Sigmoid colon (tissue), 7 donors: ENCODE measurements around the gene BTAF1. TPM values are rescaled to one million over a fixed set of nuclear protein-coding genes. Genes with fewer than 3 reads are reported as not detected.
"Not testable (repeated sequence)": the region's sequence is repeated elsewhere in the genome, so short reads cannot be mapped to it uniquely, and the experiment has no call there.

Experiments used
- DNase-seq: peaks from one replicate; pipeline ENCODE4 v3.0.0-alpha.2; 2019
- H3K27ac ChIP-seq, 4 donors: fragments of 200-600 bp; sonication (generic); one replicate each; pipeline ENCODE4 v1.5.1; 2016 to 2019; ENCODE audit warnings: mild to moderate bottlenecking in 1 of 4
- H3K27me3 ChIP-seq, 3 donors: fragments of 200-600 bp; sonication (generic); one replicate each; pipeline ENCODE4 v1.5.1; 2019; ENCODE audit warnings: mild to moderate bottlenecking in 1 of 3
- H3K36me3 ChIP-seq, 4 donors: fragments of 200-600 bp; sonication (generic); one replicate each; pipeline ENCODE4 v1.5.1; 2016 to 2019
- H3K4me1 ChIP-seq, 4 donors: fragments of 200-600 bp; sonication (generic); one replicate each; pipeline ENCODE4 v1.5.1; 2017 to 2019
- H3K4me3 ChIP-seq, 4 donors: fragments of 200-600 bp; sonication (generic); one replicate each; pipeline ENCODE4 v1.5.1; 2017 to 2019; ENCODE audit warnings: mild to moderate bottlenecking in 2 of 4, moderate library complexity in 1 of 4
- H3K9me3 ChIP-seq, 4 donors: fragments of 200-600 bp in 3 of 4; sonication (generic) in 3 of 4; one replicate each; pipeline versions ENCODE4 v1.5.1 to v1.6.1; 2013 to 2019
- EP300 ChIP-seq, 4 donors: sonication (generic); formaldehyde crosslinking; IDR thresholded peaks; one replicate each; pipeline ENCODE4 v1.6.1; 2017; ENCODE audit warnings: antibody characterized with exemption in 4 of 4
- POLR2A ChIP-seq, 2 donors: fragments of 450-650 bp; IDR thresholded peaks; one replicate each; pipeline ENCODE4 v1.6.1; 2016; ENCODE audit warnings: antibody characterized with exemption in 2 of 2, mild to moderate bottlenecking in 2 of 2, moderate library complexity in 2 of 2
- POLR2AphosphoS5 ChIP-seq, 4 donors: sonication (generic); formaldehyde crosslinking; IDR thresholded peaks; one replicate each; pipeline ENCODE4 v1.6.1; 2017; ENCODE audit warnings: antibody characterized with exemption in 4 of 4
- WGBS, 2 donors: extraction: QIAGEN DNeasy Blood & Tissue Kit; methylation state at CpG; one replicate each; pipeline ENCODE4 v1.1.7; 2013; 5-methylcytosine and 5-hydroxymethylcytosine counted together
- intact Hi-C: fragments of 100-400 bp; cut with DNase I; formaldehyde crosslinking; loops from one replicate; pipeline ENCODE4 v1.15.1; 2023
- polyA plus RNA-seq, 3 donors: library from polyadenylated mRNA; stranded (reverse); fragments of 200-250 nt; gene quantifications; one replicate each; pipeline ENCODE4 v1.2.3, GENCODE V29; 2013
- total RNA-seq, 4 donors: library from RNA; depleted of rRNA; stranded (reverse); fragments of >200 nt; gene quantifications; one replicate each; pipeline ENCODE4 v1.1.0, GENCODE V29; 2016
- TF ChIP-seq, protein P1 (sequence below), 4 experiments: fragments of 450-650 bp in 3 of 4; fragments of 200-600 bp in 1 of 4; IDR thresholded peaks; one replicate each; pipeline ENCODE4 v1.5.1; 2016 to 2019; ENCODE audit warnings: antibody characterized with exemption in 4 of 4, mild to moderate bottlenecking in 3 of 4, moderate library complexity in 2 of 4
- donor health status: healthy with polysubstance abuse.
- donor health status: Bipolar disorder and iron deficiency.
- donor health status: healthy.

Gene BTAF1
- total and polyA plus RNA-seq, 7 donors, result 1.8 to 45.5 (median 34.6) TPM

DNA sequence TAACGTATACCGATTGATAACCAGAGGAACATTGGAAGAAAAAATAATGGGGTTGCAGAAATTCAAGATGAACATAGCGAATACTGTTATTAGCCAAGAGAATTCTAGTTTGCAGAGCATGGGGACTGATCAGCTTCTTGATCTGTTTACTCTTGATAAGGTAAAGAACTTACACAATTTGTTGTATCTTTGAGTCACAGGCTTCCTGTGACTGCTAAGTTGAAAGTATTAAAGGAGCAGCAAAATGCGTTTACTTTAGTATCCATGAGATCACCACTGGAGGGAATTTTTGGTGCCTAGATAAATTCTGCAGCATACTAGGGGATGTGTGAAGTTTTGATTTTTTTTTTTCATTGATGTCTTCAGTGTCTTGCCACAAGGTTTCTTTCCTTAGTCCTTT is 103.6 kb downstream of the BTAF1 start:
- intact Hi-C loops, result no loop called here
- no peaks in the 10 kb centered on the region for H3K27me3 ChIP-seq
- no peak overlapping the region for H3K27ac ChIP-seq
- H3K4me1 ChIP-seq, result no peaks in the 10 kb centered on the region
- no peak overlapping the region for H3K4me3 ChIP-seq
- no peaks in the 10 kb centered on the region for H3K9me3 ChIP-seq
- 93 to 95% methylated on average over 4 of the region's 4 CpGs for WGBS, 2 donors
- DNase-seq, result no peak
- peaks cover 0 to 96% (median 28%) of the 10 kb centered on the region in 4 donors for H3K36me3 ChIP-seq
- no peak for TF ChIP-seq POLR2AphosphoS5 (IDR thresholded peaks at IDR 0.05)
- TF ChIP-seq, protein P1, sequence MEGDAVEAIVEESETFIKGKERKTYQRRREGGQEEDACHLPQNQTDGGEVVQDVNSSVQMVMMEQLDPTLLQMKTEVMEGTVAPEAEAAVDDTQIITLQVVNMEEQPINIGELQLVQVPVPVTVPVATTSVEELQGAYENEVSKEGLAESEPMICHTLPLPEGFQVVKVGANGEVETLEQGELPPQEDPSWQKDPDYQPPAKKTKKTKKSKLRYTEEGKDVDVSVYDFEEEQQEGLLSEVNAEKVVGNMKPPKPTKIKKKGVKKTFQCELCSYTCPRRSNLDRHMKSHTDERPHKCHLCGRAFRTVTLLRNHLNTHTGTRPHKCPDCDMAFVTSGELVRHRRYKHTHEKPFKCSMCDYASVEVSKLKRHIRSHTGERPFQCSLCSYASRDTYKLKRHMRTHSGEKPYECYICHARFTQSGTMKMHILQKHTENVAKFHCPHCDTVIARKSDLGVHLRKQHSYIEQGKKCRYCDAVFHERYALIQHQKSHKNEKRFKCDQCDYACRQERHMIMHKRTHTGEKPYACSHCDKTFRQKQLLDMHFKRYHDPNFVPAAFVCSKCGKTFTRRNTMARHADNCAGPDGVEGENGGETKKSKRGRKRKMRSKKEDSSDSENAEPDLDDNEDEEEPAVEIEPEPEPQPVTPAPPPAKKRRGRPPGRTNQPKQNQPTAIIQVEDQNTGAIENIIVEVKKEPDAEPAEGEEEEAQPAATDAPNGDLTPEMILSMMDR (IDR thresholded peaks at IDR 0.05), result no peak
- no peak for TF ChIP-seq POLR2A (IDR thresholded peaks at IDR 0.05)

DNA sequence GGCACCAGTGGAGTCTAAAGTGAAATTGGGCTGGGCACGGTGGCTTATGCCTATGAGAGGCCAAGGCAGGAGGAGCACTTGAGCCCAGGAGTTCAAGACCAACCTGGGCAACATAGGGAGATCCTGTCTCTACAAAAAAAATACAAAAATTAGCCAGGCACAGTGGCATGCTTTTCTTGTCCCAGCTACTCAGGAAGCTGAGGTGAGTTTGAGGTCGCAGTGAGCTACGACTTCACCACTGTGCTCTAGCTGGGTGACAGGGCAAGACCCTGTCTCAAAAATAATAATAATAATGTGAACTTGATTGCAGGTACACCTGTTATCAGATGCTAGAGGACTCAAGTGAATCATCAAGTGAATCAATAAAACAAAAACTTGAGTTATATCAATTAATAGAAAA is 108.0 kb downstream of the BTAF1 start:
- no peak overlapping the region for H3K27ac ChIP-seq
- no peaks in the 10 kb centered on the region for H3K27me3 ChIP-seq
- H3K9me3 ChIP-seq, result no peaks in the 10 kb centered on the region
- no peak for TF ChIP-seq POLR2A (IDR thresholded peaks at IDR 0.05)
- TF ChIP-seq, protein P1 (IDR thresholded peaks at IDR 0.05), result no peak
- peaks cover 0 to 72% (median 11%) of the 10 kb centered on the region in 4 donors for H3K36me3 ChIP-seq
- H3K4me3 ChIP-seq, result no peak overlapping the region
- WGBS, 2 donors, result 83 to 94% methylated on average over 3 of the region's 3 CpGs
- DNase-seq, result no peak
- intact Hi-C loops, result no loop called here
- H3K4me1 ChIP-seq, result no peaks in the 10 kb centered on the region

DNA sequence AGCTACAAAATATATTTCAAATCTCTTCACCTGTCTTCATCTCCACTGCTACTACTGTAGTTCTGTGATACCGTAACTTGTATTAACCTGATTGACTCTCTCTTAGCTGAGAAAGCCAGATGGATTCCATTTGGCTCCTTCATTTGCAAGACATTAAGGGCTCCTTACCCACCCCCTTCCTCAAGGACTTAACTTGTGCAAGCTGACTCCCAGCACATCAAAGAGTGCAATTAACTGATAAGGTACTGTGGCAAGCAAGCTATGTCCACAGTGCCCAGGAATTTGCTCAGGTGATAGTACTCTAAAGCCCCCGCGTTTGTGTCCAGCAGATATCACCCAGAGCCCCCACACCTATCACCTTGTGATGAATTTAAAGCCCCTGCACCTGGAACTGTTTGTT is 109.5 kb downstream of the BTAF1 start:
- WGBS, 2 donors, result 86 to 89% methylated on average over 3 of the region's 3 CpGs
- intact Hi-C loops, H3K27me3 ChIP-seq, DNase-seq, H3K4me3 ChIP-seq, H3K9me3 ChIP-seq, H3K4me1 ChIP-seq, H3K27ac ChIP-seq: not testable (repeated sequence)
- H3K36me3 ChIP-seq, result peaks cover 0 to 57% (median 5%) of the 10 kb centered on the region in 4 donors

DNA sequence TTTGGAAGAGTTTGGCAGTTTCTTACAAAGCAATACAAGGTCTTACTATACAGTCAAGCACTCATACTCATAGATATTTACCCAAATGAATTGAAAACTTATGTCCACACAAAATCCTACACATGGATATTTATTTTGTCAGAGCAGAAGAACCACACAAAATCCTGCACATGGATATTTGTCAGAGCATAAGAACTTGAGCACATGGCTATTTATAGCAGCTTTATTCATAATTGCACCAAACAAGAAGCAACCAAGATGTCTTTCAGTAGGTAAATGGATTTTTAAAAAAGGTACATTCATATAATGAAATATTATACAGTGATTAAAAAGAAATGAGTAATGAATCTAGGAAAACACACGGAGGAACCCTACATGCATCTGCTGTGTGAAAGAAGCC is 115.4 kb downstream of the BTAF1 start:
- TF ChIP-seq POLR2A (IDR thresholded peaks at IDR 0.05) (no peak), EP300 (IDR thresholded peaks at IDR 0.05) (no peak), POLR2AphosphoS5 (IDR thresholded peaks at IDR 0.05) (no peak)
- TF ChIP-seq, protein P1 (IDR thresholded peaks at IDR 0.05), result no peak
- no peaks in the 10 kb centered on the region for H3K27me3 ChIP-seq
- no peaks in the 10 kb centered on the region for H3K9me3 ChIP-seq
- no peak overlapping the region for H3K4me3 ChIP-seq
- no peaks in the 10 kb centered on the region for H3K36me3 ChIP-seq
- no peaks in the 10 kb centered on the region for H3K4me1 ChIP-seq
- intact Hi-C loops, result no loop called here
- WGBS, 2 donors, result 95% methylated on average over 1 of the region's 1 CpG
- H3K27ac ChIP-seq, result no peak overlapping the region
- no peak for DNase-seq

DNA sequence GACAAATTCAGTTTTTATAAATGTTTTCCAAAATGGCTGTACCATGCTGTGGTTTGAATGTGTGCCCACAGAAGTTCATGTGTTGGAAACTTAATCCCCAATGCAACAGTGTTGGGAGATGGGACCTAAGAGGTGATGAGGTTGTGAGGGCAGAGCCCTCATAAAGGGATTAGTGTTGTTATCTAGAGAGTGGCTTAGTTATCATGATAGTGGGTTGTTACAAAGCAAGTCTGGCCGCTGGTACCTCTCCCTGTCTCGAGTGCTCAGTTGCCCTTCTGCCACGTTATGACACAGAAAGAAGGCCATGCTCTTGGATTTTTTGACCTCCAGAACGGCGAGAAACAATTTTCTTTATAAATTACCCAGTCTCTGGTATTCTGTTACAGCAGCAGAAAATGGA is 119.0 kb downstream of the BTAF1 start:
- TF ChIP-seq, protein P1 (IDR thresholded peaks at IDR 0.05), result no peak
- TF ChIP-seq EP300 (IDR thresholded peaks at IDR 0.05) (no peak), POLR2AphosphoS5 (IDR thresholded peaks at IDR 0.05) (no peak), POLR2A (IDR thresholded peaks at IDR 0.05) (no peak)
- Histone ChIP-seq H3K4me3 (no peak overlapping the region), H3K27ac (no peak overlapping the region), H3K36me3 (no peaks in the 10 kb centered on the region), H3K27me3 (no peaks in the 10 kb centered on the region), H3K4me1 (no peaks in the 10 kb centered on the region), H3K9me3 (no peaks in the 10 kb centered on the region)
- intact Hi-C loops, result no loop called here
- DNase-seq, result no peak
- 86 to 92% methylated on average over 5 of the region's 5 CpGs for WGBS, 2 donors
